22Rv1 (cell line): ENCODE data around the gene SLX4IP.

Experiments
- CTCF ChIP-seq: fragments of 450-650 bp; IDR thresholded peaks from 2 replicates; pipeline ENCODE4 v1.5.1; 2017; ENCODE audit warnings: mild to moderate bottlenecking
- ZFX ChIP-seq: fragments of 450-650 bp; IDR thresholded peaks from 2 replicates; pipeline ENCODE4 v1.6.1; 2017; ENCODE audit warnings: antibody characterized with exemption, borderline replicate concordance

DNA sequence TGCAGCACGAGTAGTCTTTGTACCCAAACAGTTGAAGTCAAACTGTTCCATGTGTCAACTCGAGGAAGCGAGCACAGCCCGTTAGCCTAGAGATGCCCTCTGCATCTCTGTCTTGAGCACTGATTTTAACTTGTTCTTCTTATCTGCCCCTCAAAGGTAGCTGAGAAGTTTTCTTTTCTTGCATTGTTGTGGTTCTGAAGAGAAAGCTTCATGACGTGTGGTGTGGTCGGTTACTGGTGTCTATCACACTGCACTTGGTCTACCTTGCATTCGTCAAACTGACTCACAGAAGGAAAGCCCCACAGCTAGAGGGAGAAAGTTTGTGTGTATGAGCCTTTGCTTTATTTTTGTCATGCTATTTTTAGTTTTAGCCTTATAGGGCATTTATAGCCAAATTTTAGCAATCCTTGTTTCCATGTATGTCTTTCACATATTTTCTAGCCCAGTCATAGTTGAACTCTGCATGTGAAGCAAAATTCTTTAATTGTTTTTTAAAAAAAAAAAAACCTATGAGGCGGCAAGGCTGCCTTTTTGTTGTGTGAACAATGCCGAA, 123.6 kb downstream of the SLX4IP start:
- TF ChIP-seq CTCF (no peak), ZFX (no peak)
